Activated CD4-positive, alpha-beta T cell treated with anti-CD3 and anti-CD28 coated beads, Interleukin-2, amount 50 U/mL, for 1 hour (primary cell): ENCODE measurements around the gene KLHL26.

Experiments
- DNase-seq: peaks from one replicate; pipeline ENCODE4 v3.0.0-alpha.2; 2020

Gene KLHL26

GRCh38 chr19:18650021-18650390 lies 13.2 kb downstream of the KLHL26 start:
- no peak for DNase-seq

- no peak for DNase-seq
Measured at GRCh38 chr19:18650468-18651041, 13.7 kb downstream of the KLHL26 start.

- DNase-seq = no peak
Measured at GRCh38 chr19:18651300-18651699, 14.5 kb downstream of the KLHL26 start.

GRCh38 chr19:18651733-18652132 lies 14.9 kb downstream of the KLHL26 start:
- no peak for DNase-seq

- no peak for DNase-seq
Measured at GRCh38 chr19:18653853-18654252, 17.0 kb downstream of the KLHL26 start.

- DNase-seq = no peak
Measured at GRCh38 chr19:18654469-18654868, 17.6 kb downstream of the KLHL26 start.

GRCh38 chr19:18655173-18655844 lies 18.5 kb downstream of the KLHL26 start:
- DNase-seq = no peak

GRCh38 chr19:18656337-18657086 lies 19.7 kb downstream of the KLHL26 start:
- DNase-seq = no peak

GRCh38 chr19:18657590-18658365 lies 20.9 kb downstream of the KLHL26 start:
- DNase-seq = no peak

GRCh38 chr19:18658366-18658855 lies 21.6 kb downstream of the KLHL26 start:
- DNase-seq = no peak

GRCh38 chr19:18659281-18660050 lies 22.6 kb downstream of the KLHL26 start:
- no peak for DNase-seq

- no peak for DNase-seq
Measured at GRCh38 chr19:18660051-18660910, 23.5 kb downstream of the KLHL26 start.

GRCh38 chr19:18660939-18661670 lies 24.3 kb downstream of the KLHL26 start:
- no peak for DNase-seq

GRCh38 chr19:18662972-18663732 lies 26.3 kb downstream of the KLHL26 start:
- no peak for DNase-seq

- DNase-seq = no peak
Measured at GRCh38 chr19:18663940-18664530, 27.2 kb downstream of the KLHL26 start.

GRCh38 chr19:18665771-18666202 lies 29.0 kb downstream of the KLHL26 start:
- DNase-seq = no peak

- DNase-seq = no peak
Measured at GRCh38 chr19:18666317-18666716, 29.5 kb downstream of the KLHL26 start.

GRCh38 chr19:18666784-18667183 lies 30.0 kb downstream of the KLHL26 start:
- DNase-seq = no peak

GRCh38 chr19:18667531-18668251 lies 30.9 kb downstream of the KLHL26 start:
- no peak for DNase-seq
